HFFc6 (cell line): ENCODE data around the gene KRTAP9-8. TPM values are rescaled to one million over a fixed set of nuclear protein-coding genes. Genes with fewer than 3 reads are reported as not detected.
A peak's percentile ranks its signal among the peaks of the same experiment; 100 is the strongest.
"Not testable (repeated sequence)": the region's sequence is repeated elsewhere in the genome, so short reads cannot be mapped to it uniquely, and the experiment has no call there.

Source experiments
- DNase-seq: peaks from one replicate; pipeline ENCODE4 v3.0.0-alpha.2; 2018
- H3K27ac Mint-ChIP-seq: 2 replicates; pipeline ENCODE4 v1.8.0; 2020; ENCODE audit warnings: mild to moderate bottlenecking, mixed read lengths
- H3K27me3 Mint-ChIP-seq: 2 replicates; pipeline ENCODE4 v1.8.0; 2021; ENCODE audit warnings: mild to moderate bottlenecking, moderate library complexity, mixed read lengths; ENCODE audit not compliant: insufficient read depth
- H3K36me3 Mint-ChIP-seq: 2 replicates; pipeline ENCODE4 v1.8.0; 2021; ENCODE audit warnings: low read depth, mixed read lengths
- H3K4me1 Mint-ChIP-seq: 2 replicates; pipeline ENCODE4 v1.8.0; 2020; ENCODE audit warnings: low read depth, mixed read lengths
- H3K4me3 Mint-ChIP-seq: 2 replicates; pipeline ENCODE4 v1.8.0; 2020; ENCODE audit warnings: mild to moderate bottlenecking, moderate library complexity, mixed read lengths
- H3K9me3 Mint-ChIP-seq: 2 replicates; pipeline ENCODE4 v1.8.0; 2020; ENCODE audit warnings: mild to moderate bottlenecking, mixed read lengths
- CTCF ChIP-seq: fragments of 200-600 bp; sonication (generic); IDR thresholded peaks from 2 replicates; pipeline ENCODE4 v1.5.0; 2021; ENCODE audit warnings: antibody characterized with exemption, mild to moderate bottlenecking
- total RNA-seq, 6 experiments: library from RNA; stranded (reverse); fragmentation: NEBNext Ultra II Directional; extraction: Animal tissue kit (Norgen Biotek cat#: 25700); gene quantifications; 2 replicates in 1 of 6; 3 replicates in 5 of 6; pipeline ENCODE4 v1.2.3, GENCODE V29; 2021

Gene KRTAP9-8
- total RNA-seq, 6 experiments from 2014 or later = not detected

GRCh38 chr17:41271858-41272257 lies 34.1 kb downstream of the KRTAP9-8 start:
- no peak overlapping the region for H3K27ac Mint-ChIP-seq
- H3K36me3 Mint-ChIP-seq = no peaks in the 10 kb centered on the region
- peaks cover 11% of the 10 kb centered on the region for H3K27me3 Mint-ChIP-seq
- no peak for DNase-seq
- no peaks in the 10 kb centered on the region for H3K9me3 Mint-ChIP-seq
- H3K4me1 Mint-ChIP-seq = 0 out of 2 replicates have a peak, but pooled peaks cover 5% of the 10 kb centered on the region
- TF ChIP-seq CTCF = no peak
- no peak overlapping the region for H3K4me3 Mint-ChIP-seq

- H3K36me3 Mint-ChIP-seq, H3K4me3 Mint-ChIP-seq, H3K9me3 Mint-ChIP-seq, H3K27ac Mint-ChIP-seq, DNase-seq: not testable (repeated sequence)
- peaks cover 11% of the 10 kb centered on the region for H3K27me3 Mint-ChIP-seq
- peaks cover 16% of the 10 kb centered on the region; the same call in 1 of the 2 replicates for H3K4me1 Mint-ChIP-seq
These were observed 37.9 kb downstream of the KRTAP9-8 start, which contains the start of gene KRTAP9-7 for GRCh38 chr17:41275648-41276190. Gene KRTAP9-7 (plus strand): TSS chr17:41275698. CDS start chr17:41275698, 0 bp downstream.

- H3K9me3 Mint-ChIP-seq = no peaks in the 10 kb centered on the region; the same call in 1 of the 2 replicates
- no peak for DNase-seq
- H3K36me3 Mint-ChIP-seq = no peaks in the 10 kb centered on the region
- no peak overlapping the region for H3K4me3 Mint-ChIP-seq
- H3K27ac Mint-ChIP-seq = no peak overlapping the region
- no peak for TF ChIP-seq CTCF
- H3K27me3 Mint-ChIP-seq = peaks cover 7% of the 10 kb centered on the region
- H3K4me1 Mint-ChIP-seq = peaks cover 20% of the 10 kb centered on the region
These were observed 40.6 kb downstream of the KRTAP9-8 start for GRCh38 chr17:41278176-41278955.

GRCh38 chr17:41284043-41284442 lies 46.2 kb downstream of the KRTAP9-8 start:
- Mint-ChIP-seq H3K4me1 (peaks cover 38% of the 10 kb centered on the region), H3K9me3 (no peaks in the 10 kb centered on the region; the same call in 1 of the 2 replicates), H3K4me3 (peak overlapping the region; percentile 24; the same call in 1 of the 2 replicates), H3K36me3 (no peaks in the 10 kb centered on the region), H3K27ac (peak overlapping the region; percentile 27; the same call in 1 of the 2 replicates), H3K27me3 (no peaks in the 10 kb centered on the region; the same call in none of the 2 replicates)
- peak; percentile 28 for DNase-seq
- TF ChIP-seq CTCF = no peak

- Mint-ChIP-seq H3K4me3 (no peak overlapping the region), H3K9me3 (no peaks in the 10 kb centered on the region; the same call in 1 of the 2 replicates), H3K4me1 (peaks cover 36% of the 10 kb centered on the region), H3K36me3 (no peaks in the 10 kb centered on the region), H3K27me3 (no peaks in the 10 kb centered on the region; the same call in none of the 2 replicates), H3K27ac (no peak overlapping the region; the same call in 1 of the 2 replicates)
- no peak for TF ChIP-seq CTCF
- peak; percentile 6 for DNase-seq
These were observed 46.7 kb downstream of the KRTAP9-8 start for GRCh38 chr17:41284546-41284945.

- Mint-ChIP-seq H3K4me3 (no peak overlapping the region), H3K4me1 (peaks cover 36% of the 10 kb centered on the region), H3K27ac (no peak overlapping the region), H3K36me3 (no peaks in the 10 kb centered on the region), H3K27me3 (no peaks in the 10 kb centered on the region; the same call in 1 of the 2 replicates), H3K9me3 (no peaks in the 10 kb centered on the region)
- TF ChIP-seq CTCF = no peak
- DNase-seq = no peak
These were observed 49.3 kb downstream of the KRTAP9-8 start for GRCh38 chr17:41287050-41287449.
